ENCODE measurements around the gene PCDHGA12. TPM values are rescaled to one million over a fixed set of nuclear protein-coding genes. Genes with fewer than 3 reads are reported as not detected.
A peak's percentile ranks its signal among the peaks of the same experiment; 100 is the strongest.

The PCDHGA12 gene
- total and polyA plus RNA-seq, 5 donors from 2014 or later = not detected

- Histone ChIP-seq H3K4me1 (ENCODE audit: control insufficient read depth, insufficient read depth, low read length, poor library complexity, severe bottlenecking) (no peaks in the 10 kb centered on the region), H3K4me3 (ENCODE audit: low read depth, low read length) (no peak overlapping the region), H3K9me3 (ENCODE audit: control insufficient read depth in 2 of 2, low read length in 2 of 2) (peaks cover 6 to 21% of the 10 kb centered on the region in 2 experiments), H3K27me3 (ENCODE audit: control insufficient read depth, insufficient read depth, low read length) (peaks cover 13% of the 10 kb centered on the region), H3K27ac (ENCODE audit: insufficient read depth, low read length, poor library complexity, severe bottlenecking) (no peak overlapping the region), H3K36me3 (ENCODE audit: control insufficient read depth, insufficient read depth, low read length) (no peaks in the 10 kb centered on the region)
- Mint-ChIP-seq H3K9me3 (peaks cover 0 to 34% (median 5%) of the 10 kb centered on the region in 7 donors), H3K27me3 (peaks cover 30% of the 10 kb centered on the region), H3K27ac (no peak overlapping the region), H3K4me1 (peaks cover 3 to 19% (median 4%) of the 10 kb centered on the region in 4 donors), H3K36me3 (peaks cover 10% of the 10 kb centered on the region), H3K4me3 (no peak overlapping the region)
- ATAC-seq (ENCODE audit: low read depth in 2 of 2) (no peak), DNase-seq (no peak)
These were observed 3.7 kb downstream of the PCDHGA12 start for GRCh38 chr5:141434006-141434405.

DNA sequence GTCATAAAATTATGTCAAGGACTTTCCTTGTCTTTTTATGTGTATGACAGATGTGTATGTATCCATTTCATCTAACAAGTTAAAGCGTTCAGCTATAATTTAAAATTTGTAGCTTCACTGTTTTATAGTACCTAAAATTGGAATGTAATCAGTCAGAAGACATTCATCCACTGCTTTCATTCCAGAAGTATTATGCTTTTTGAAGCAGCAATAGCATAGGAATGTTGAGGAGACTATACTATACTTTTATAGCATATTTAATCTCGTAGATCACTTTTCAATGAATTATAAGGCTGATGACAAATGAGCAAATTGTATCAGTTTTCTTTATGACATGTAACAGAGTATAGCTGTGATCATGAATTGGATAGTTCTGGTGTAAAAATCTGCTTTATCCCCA is 6.9 kb downstream of the PCDHGA12 start:
- Histone ChIP-seq H3K36me3 (ENCODE audit: control insufficient read depth, insufficient read depth, low read length) (no peaks in the 10 kb centered on the region), H3K27me3 (ENCODE audit: control insufficient read depth, insufficient read depth, low read length) (peaks cover 3% of the 10 kb centered on the region), H3K27ac (ENCODE audit: insufficient read depth, low read length, poor library complexity, severe bottlenecking) (no peak overlapping the region), H3K9me3 (ENCODE audit: control insufficient read depth in 2 of 2, low read length in 2 of 2) (peaks cover 0 to 1% of the 10 kb centered on the region in 2 experiments), H3K4me3 (ENCODE audit: low read depth, low read length) (no peak overlapping the region), H3K4me1 (ENCODE audit: control insufficient read depth, insufficient read depth, low read length, poor library complexity, severe bottlenecking) (no peaks in the 10 kb centered on the region)
- Mint-ChIP-seq H3K27ac (no peak overlapping the region), H3K4me1 (peaks cover 0 to 1% (median under 1%) of the 10 kb centered on the region in 4 donors), H3K36me3 (no peaks in the 10 kb centered on the region), H3K9me3 (peaks cover 0 to 17% (median 3%) of the 10 kb centered on the region in 7 donors), H3K27me3 (peaks cover 25% of the 10 kb centered on the region), H3K4me3 (no peak overlapping the region)
- ATAC-seq (ENCODE audit: low read depth in 2 of 2) (no peak), DNase-seq (no peak)

- H3K36me3 ChIP-seq (ENCODE audit: control insufficient read depth, insufficient read depth, low read length) = no peaks in the 10 kb centered on the region
- ATAC-seq (ENCODE audit: low read depth in 2 of 2) = no peak
- Mint-ChIP-seq H3K4me3 (no peak overlapping the region), H3K27me3 (peaks cover 11% of the 10 kb centered on the region), H3K9me3 (peaks cover 0 to 6% (median 2%) of the 10 kb centered on the region in 7 donors), H3K36me3 (no peaks in the 10 kb centered on the region), H3K4me1 (no peaks in the 10 kb centered on the region), H3K27ac (no peak overlapping the region)
- H3K4me1 ChIP-seq (ENCODE audit: control insufficient read depth, insufficient read depth, low read length, poor library complexity, severe bottlenecking) = no peaks in the 10 kb centered on the region
- no peak overlapping the region for H3K4me3 ChIP-seq (ENCODE audit: low read depth, low read length)
- peaks cover 3% of the 10 kb centered on the region for H3K27me3 ChIP-seq (ENCODE audit: control insufficient read depth, insufficient read depth, low read length)
- H3K27ac ChIP-seq (ENCODE audit: insufficient read depth, low read length, poor library complexity, severe bottlenecking) = no peak overlapping the region
- no peaks in the 10 kb centered on the region for H3K9me3 ChIP-seq (ENCODE audit: control insufficient read depth in 2 of 2, low read length in 2 of 2)
- DNase-seq = no peak
These were observed 9.3 kb downstream of the PCDHGA12 start for GRCh38 chr5:141439411-141440141.

GRCh38 chr5:141440341-141440740 is 10.0 kb downstream of the PCDHGA12 start:
- Histone ChIP-seq H3K36me3 (ENCODE audit: control insufficient read depth, insufficient read depth, low read length) (no peaks in the 10 kb centered on the region), H3K9me3 (ENCODE audit: control insufficient read depth in 2 of 2, low read length in 2 of 2) (no peaks in the 10 kb centered on the region), H3K27me3 (ENCODE audit: control insufficient read depth, insufficient read depth, low read length) (peaks cover 3% of the 10 kb centered on the region), H3K4me3 (ENCODE audit: low read depth, low read length) (no peak overlapping the region), H3K4me1 (ENCODE audit: control insufficient read depth, insufficient read depth, low read length, poor library complexity, severe bottlenecking) (no peaks in the 10 kb centered on the region), H3K27ac (ENCODE audit: insufficient read depth, low read length, poor library complexity, severe bottlenecking) (no peak overlapping the region)
- DNase-seq = no peak
- H3K27ac Mint-ChIP-seq = no peak overlapping the region
- peaks cover 0 to 3% (median 2%) of the 10 kb centered on the region in 7 donors for H3K9me3 Mint-ChIP-seq
- H3K4me3 Mint-ChIP-seq = no peak overlapping the region
- no peak for ATAC-seq (ENCODE audit: low read depth in 2 of 2)
- no peaks in the 10 kb centered on the region for H3K4me1 Mint-ChIP-seq
- peaks cover 9% of the 10 kb centered on the region for H3K27me3 Mint-ChIP-seq
- H3K36me3 Mint-ChIP-seq = no peaks in the 10 kb centered on the region

- ATAC-seq (ENCODE audit: low read depth in 2 of 2) (no peak), DNase-seq (no peak)
- H3K27me3 Mint-ChIP-seq = peaks cover 7% of the 10 kb centered on the region
- H3K4me3 Mint-ChIP-seq = no peak overlapping the region
- Histone ChIP-seq H3K27ac (ENCODE audit: insufficient read depth, low read length, poor library complexity, severe bottlenecking) (no peak overlapping the region), H3K27me3 (ENCODE audit: control insufficient read depth, insufficient read depth, low read length) (peaks cover 3% of the 10 kb centered on the region), H3K36me3 (ENCODE audit: control insufficient read depth, insufficient read depth, low read length) (no peaks in the 10 kb centered on the region), H3K4me3 (ENCODE audit: low read depth, low read length) (no peak overlapping the region), H3K9me3 (ENCODE audit: control insufficient read depth in 2 of 2, low read length in 2 of 2) (no peaks in the 10 kb centered on the region), H3K4me1 (ENCODE audit: control insufficient read depth, insufficient read depth, low read length, poor library complexity, severe bottlenecking) (no peaks in the 10 kb centered on the region)
- no peaks in the 10 kb centered on the region for H3K4me1 Mint-ChIP-seq
- no peak overlapping the region for H3K27ac Mint-ChIP-seq
- no peaks in the 10 kb centered on the region for H3K36me3 Mint-ChIP-seq
- peaks cover 0 to 3% (median 2%) of the 10 kb centered on the region in 7 donors for H3K9me3 Mint-ChIP-seq
These were observed 11.4 kb downstream of the PCDHGA12 start for GRCh38 chr5:141441571-141442170.

- Mint-ChIP-seq H3K36me3 (no peaks in the 10 kb centered on the region), H3K9me3 (peaks cover 0 to 9% (median 3%) of the 10 kb centered on the region in 7 donors), H3K4me3 (no peak overlapping the region), H3K27ac (no peak overlapping the region), H3K4me1 (no peaks in the 10 kb centered on the region), H3K27me3 (peaks cover 5% of the 10 kb centered on the region)
- no peak overlapping the region for H3K27ac ChIP-seq (ENCODE audit: insufficient read depth, low read length, poor library complexity, severe bottlenecking)
- no peaks in the 10 kb centered on the region for H3K4me1 ChIP-seq (ENCODE audit: control insufficient read depth, insufficient read depth, low read length, poor library complexity, severe bottlenecking)
- ATAC-seq (ENCODE audit: low read depth in 2 of 2) (no peak), DNase-seq (no peak)
- H3K27me3 ChIP-seq (ENCODE audit: control insufficient read depth, insufficient read depth, low read length) = peaks cover 2% of the 10 kb centered on the region
- H3K9me3 ChIP-seq (ENCODE audit: control insufficient read depth in 2 of 2, low read length in 2 of 2) = no peaks in the 10 kb centered on the region
- no peak overlapping the region for H3K4me3 ChIP-seq (ENCODE audit: low read depth, low read length)
- no peaks in the 10 kb centered on the region for H3K36me3 ChIP-seq (ENCODE audit: control insufficient read depth, insufficient read depth, low read length)
These were observed 35.0 kb downstream of the PCDHGA12 start for GRCh38 chr5:141465351-141465750.

DNA sequence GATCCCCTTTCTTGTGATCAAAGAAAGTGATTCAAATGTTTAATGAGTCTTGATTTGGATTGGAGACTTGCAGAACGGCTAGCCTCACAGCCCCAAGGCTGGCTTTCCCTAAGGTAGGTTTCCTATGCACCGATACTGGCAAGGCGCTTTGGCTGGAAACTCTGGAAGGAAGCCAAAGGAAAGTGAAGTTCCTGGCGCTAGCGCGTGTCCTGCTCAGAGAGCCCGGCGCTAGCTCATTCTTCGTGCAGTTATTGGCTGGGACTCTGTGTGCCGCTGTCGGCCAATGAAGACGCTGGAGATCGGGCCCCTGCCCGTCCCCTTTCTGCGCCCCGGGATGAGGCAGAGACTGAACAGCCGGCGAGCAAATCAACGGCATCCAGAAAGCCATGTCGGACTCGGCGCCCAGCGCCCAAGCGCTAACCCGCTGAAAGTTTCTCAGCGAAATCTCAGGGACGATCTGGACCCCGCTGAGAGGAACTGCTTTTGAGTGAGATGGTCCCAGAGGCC is 45.4 kb downstream of the PCDHGA12 start, which contains the start of gene PCDHGC3:
TSS of gene PCDHGC3 (plus strand) at position 342 of the 507 bp plus-strand sequence. CDS start at position 493, 151 bp downstream.
- H3K4me3 Mint-ChIP-seq = peak within 1 kb of the TSS; percentile 4 to 90 (median 81)
- Histone ChIP-seq H3K27me3 (ENCODE audit: control insufficient read depth, insufficient read depth, low read length) (peaks cover 47% of the 10 kb centered on the region), H3K27ac (ENCODE audit: insufficient read depth, low read length, poor library complexity, severe bottlenecking) (no peak within 1 kb of the TSS), H3K9me3 (ENCODE audit: control insufficient read depth in 2 of 2, low read length in 2 of 2) (no peaks in the 10 kb centered on the region), H3K36me3 (ENCODE audit: control insufficient read depth, insufficient read depth, low read length) (no peaks in the 10 kb centered on the region), H3K4me3 (ENCODE audit: low read depth, low read length) (peak within 1 kb of the TSS; percentile 32), H3K4me1 (ENCODE audit: control insufficient read depth, insufficient read depth, low read length, poor library complexity, severe bottlenecking) (peaks cover 17% of the 10 kb centered on the region)
- no peaks in the 10 kb centered on the region for H3K36me3 Mint-ChIP-seq
- H3K4me1 Mint-ChIP-seq = peaks cover 0 to 22% (median 10%) of the 10 kb centered on the region in 4 donors
- peak within 1 kb of the TSS in 1 of 3 donors; percentile 44 for H3K27ac Mint-ChIP-seq
- H3K27me3 Mint-ChIP-seq = peaks cover 67% of the 10 kb centered on the region
- DNase-seq (peak in 1 of 3 donors; percentile 28), ATAC-seq (ENCODE audit: low read depth in 2 of 2) (peak; percentile 58 to 59)
- peaks cover 0 to 1% (median 0%) of the 10 kb centered on the region in 7 donors for H3K9me3 Mint-ChIP-seq

All from CD4-positive, CD25-positive, alpha-beta regulatory T cell (primary cell).